ENCODE results near the gene CEPT1.

DNA sequence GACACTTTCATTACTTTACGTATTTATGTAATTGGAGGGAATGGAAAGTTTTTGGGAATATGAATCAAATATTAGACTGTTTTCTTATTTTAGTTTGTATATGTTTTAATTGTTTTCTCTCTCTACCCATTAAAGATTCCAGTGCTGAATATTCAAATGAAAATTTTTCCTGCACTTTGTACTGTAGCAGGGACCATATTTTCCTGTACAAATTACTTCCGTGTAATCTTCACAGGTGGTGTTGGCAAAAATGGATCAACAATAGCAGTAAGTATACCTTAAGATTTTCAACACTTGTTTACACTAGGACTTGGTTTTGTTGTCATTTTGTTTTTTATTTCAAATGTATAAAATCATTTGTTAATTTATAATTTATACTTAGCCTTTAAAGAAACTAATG is 42.0 kb downstream of the CEPT1 start:
- TF ChIP-seq HDGF (IDR thresholded peaks at IDR 0.05; ENCODE audit: borderline replicate concordance) (no peak), ELF4 (IDR thresholded peaks at IDR 0.05) (no peak), FOXA1 (IDR thresholded peaks at IDR 0.05) (no peak), L3MBTL2 (conservative IDR thresholded peaks at IDR 0.05) (no peak), SUZ12 (IDR thresholded peaks at IDR 0.05) (no peak), TARDBP (IDR thresholded peaks at IDR 0.05) (no peak), NFRKB (IDR thresholded peaks at IDR 0.05) (no peak), FOXM1 (IDR thresholded peaks at IDR 0.05; ENCODE audit: borderline replicate concordance) (no peak), PKNOX1 (IDR thresholded peaks at IDR 0.05) (no peak), LEF1 (IDR thresholded peaks at IDR 0.05; ENCODE audit: borderline replicate concordance) (no peak)
